Neural cell (in vitro differentiated cells): Measurements from ENCODE around the gene LSMEM2. TPM values are rescaled to one million over a fixed set of nuclear protein-coding genes. Genes with fewer than 3 reads are reported as not detected.

Experiments used
- H2AFZ ChIP-seq: fragments of 200-600, 300-800 bp; sonication (generic), shearing (Covaris generic); 2 replicates; pipeline ENCODE4 v1.6.0; 2014; ENCODE audit warnings: low read depth, mild to moderate bottlenecking, antibody characterized with exemption, low read length, moderate library complexity
- H3F3A ChIP-seq: fragments of 200-600 bp; shearing (Covaris generic); 2 replicates; pipeline ENCODE4 v1.6.1; 2016; ENCODE audit warnings: mild to moderate bottlenecking, moderate library complexity, mixed read lengths, antibody characterized with exemption, low read length; ENCODE audit not compliant: insufficient read depth, poor library complexity, severe bottlenecking
- H3K27ac ChIP-seq: fragments of 200-600, 300-800 bp; sonication (generic), shearing (Covaris generic); 2 replicates; pipeline ENCODE4 v1.5.1; 2014; ENCODE audit warnings: mild to moderate bottlenecking, low read length, moderate library complexity
- H3K27me3 ChIP-seq: fragments of 300-800, 200-600 bp; sonication (generic), shearing (Covaris generic); 2 replicates; pipeline ENCODE4 v1.6.0; 2014; ENCODE audit warnings: mild to moderate bottlenecking, low read depth, low read length, moderate library complexity; ENCODE audit not compliant: insufficient read depth
- H3K36me3 ChIP-seq: fragments of 300-800, 200-600 bp; sonication (generic), shearing (Covaris generic); 2 replicates; pipeline ENCODE4 v1.5.1; 2014; ENCODE audit warnings: mild to moderate bottlenecking, antibody characterized with exemption, low read length, moderate library complexity; ENCODE audit not compliant: insufficient read depth
- H3K4me2 ChIP-seq: fragments of 300-800, 200-600 bp; sonication (generic), shearing (Covaris generic); 2 replicates; pipeline ENCODE4 v1.6.0; 2014; ENCODE audit warnings: mild to moderate bottlenecking, low read length
- H3K4me3 ChIP-seq: fragments of 300-800, 200-600 bp; sonication (generic), shearing (Covaris generic); 2 replicates; pipeline ENCODE4 v1.5.1; 2014; ENCODE audit warnings: mild to moderate bottlenecking, low read length, moderate library complexity
- H3K79me2 ChIP-seq: fragments of 200-600 bp; shearing (Covaris generic); replicated peaks from 2 replicates; pipeline ENCODE4 v1.6.0; 2014; ENCODE audit warnings: mild to moderate bottlenecking, low read length, moderate library complexity; ENCODE audit not compliant: insufficient read depth
- H3K9ac ChIP-seq: fragments of 300-800, 200-600 bp; sonication (generic), shearing (Covaris generic); 2 replicates; pipeline ENCODE4 v1.6.1; 2016; ENCODE audit warnings: mild to moderate bottlenecking, low read length, mixed read lengths
- H3K9me2 ChIP-seq: fragments of 200-600 bp; shearing (Covaris generic); 2 replicates; pipeline ENCODE4 v1.6.1; 2016; ENCODE audit warnings: mild to moderate bottlenecking, low read length, mixed read lengths; ENCODE audit not compliant: insufficient read depth
- H3K9me3 ChIP-seq: fragments of 200-600, 300-800 bp; sonication (generic), shearing (Covaris generic); 2 replicates; pipeline ENCODE4 v1.6.1; 2016; ENCODE audit warnings: mild to moderate bottlenecking, mixed run types, low read length, moderate library complexity, mixed read lengths
- H4K20me1 ChIP-seq: fragments of 200-600 bp; shearing (Covaris generic); 2 replicates; pipeline ENCODE4 v1.6.1; 2016; ENCODE audit warnings: mild to moderate bottlenecking, mixed run types; ENCODE audit not compliant: insufficient read depth
- CTCF ChIP-seq: fragments of 450-650 bp; IDR thresholded peaks from 2 replicates; pipeline ENCODE4 v1.5.1; 2014; ENCODE audit warnings: antibody characterized with exemption, mild to moderate bottlenecking, moderate library complexity; ENCODE audit not compliant: poor library complexity, severe bottlenecking
- EP300 ChIP-seq: fragments of 450-650 bp; conservative IDR thresholded peaks from 2 replicates; pipeline ENCODE4 v1.6.1; 2014; ENCODE audit warnings: antibody characterized with exemption, mild to moderate bottlenecking, moderate library complexity; ENCODE audit not compliant: poor library complexity, severe bottlenecking
- EZH2 ChIP-seq: fragments of 200-600, 300-800 bp; shearing (Covaris generic), sonication (generic); IDR thresholded peaks from 2 replicates; pipeline ENCODE4 v1.6.1; 2014; ENCODE audit warnings: antibody characterized with exemption, low read length, borderline replicate concordance, mild to moderate bottlenecking; ENCODE audit not compliant: insufficient read depth, poor library complexity, severe bottlenecking
- MXI1 ChIP-seq: fragments of 450-650 bp; conservative IDR thresholded peaks from 2 replicates; pipeline ENCODE4 v1.6.1; 2014; ENCODE audit warnings: antibody characterized with exemption, mild to moderate bottlenecking; ENCODE audit not compliant: poor library complexity, severe bottlenecking
- POLR2AphosphoS5 ChIP-seq: IDR thresholded peaks from 2 replicates; pipeline ENCODE4 v1.6.1; 2012
- RAD21 ChIP-seq: fragments of 450-650 bp; conservative IDR thresholded peaks from 2 replicates; pipeline ENCODE4 v1.6.1; 2014; ENCODE audit warnings: antibody characterized with exemption, mild to moderate bottlenecking, moderate library complexity
- SMC3 ChIP-seq: fragments of 450-650 bp; conservative IDR thresholded peaks from 2 replicates; pipeline ENCODE4 v1.6.1; 2014; ENCODE audit warnings: antibody characterized with exemption, mild to moderate bottlenecking, moderate library complexity; ENCODE audit not compliant: poor library complexity
- TAF1 ChIP-seq: IDR thresholded peaks from 2 replicates; pipeline ENCODE4 v1.6.1; 2012; ENCODE audit warnings: low read depth
- polyA plus RNA-seq: library from polyadenylated mRNA; depleted of rRNA; stranded (reverse); fragments of >200 nt; gene quantifications from 2 replicates; pipeline ENCODE4 v1.2.3, GENCODE V29; 2014
- TF ChIP-seq, protein P1 (sequence below): IDR thresholded peaks from 2 replicates; pipeline ENCODE4 v1.6.1; 2012; ENCODE audit warnings: borderline replicate concordance

LSMEM2 gene
- polyA plus RNA-seq, 1 donor from 2014 or later: not detected

- Histone ChIP-seq H2AFZ (no peak overlapping the region), H3K9me2 (no peaks in the 10 kb centered on the region), H3F3A (no peaks in the 10 kb centered on the region), H3K9me3 (no peaks in the 10 kb centered on the region), H3K4me2 (peak overlapping the region; percentile 74), H3K36me3 (no peaks in the 10 kb centered on the region), H4K20me1 (no peaks in the 10 kb centered on the region), H3K4me3 (peak overlapping the region; percentile 58), H3K27ac (peak overlapping the region; percentile 89), H3K27me3 (no peaks in the 10 kb centered on the region), H3K9ac (peak overlapping the region; percentile 66), H3K79me2 (peaks cover 22% of the 10 kb centered on the region)
- no peak for TF ChIP-seq TAF1
- TF ChIP-seq, protein P1, sequence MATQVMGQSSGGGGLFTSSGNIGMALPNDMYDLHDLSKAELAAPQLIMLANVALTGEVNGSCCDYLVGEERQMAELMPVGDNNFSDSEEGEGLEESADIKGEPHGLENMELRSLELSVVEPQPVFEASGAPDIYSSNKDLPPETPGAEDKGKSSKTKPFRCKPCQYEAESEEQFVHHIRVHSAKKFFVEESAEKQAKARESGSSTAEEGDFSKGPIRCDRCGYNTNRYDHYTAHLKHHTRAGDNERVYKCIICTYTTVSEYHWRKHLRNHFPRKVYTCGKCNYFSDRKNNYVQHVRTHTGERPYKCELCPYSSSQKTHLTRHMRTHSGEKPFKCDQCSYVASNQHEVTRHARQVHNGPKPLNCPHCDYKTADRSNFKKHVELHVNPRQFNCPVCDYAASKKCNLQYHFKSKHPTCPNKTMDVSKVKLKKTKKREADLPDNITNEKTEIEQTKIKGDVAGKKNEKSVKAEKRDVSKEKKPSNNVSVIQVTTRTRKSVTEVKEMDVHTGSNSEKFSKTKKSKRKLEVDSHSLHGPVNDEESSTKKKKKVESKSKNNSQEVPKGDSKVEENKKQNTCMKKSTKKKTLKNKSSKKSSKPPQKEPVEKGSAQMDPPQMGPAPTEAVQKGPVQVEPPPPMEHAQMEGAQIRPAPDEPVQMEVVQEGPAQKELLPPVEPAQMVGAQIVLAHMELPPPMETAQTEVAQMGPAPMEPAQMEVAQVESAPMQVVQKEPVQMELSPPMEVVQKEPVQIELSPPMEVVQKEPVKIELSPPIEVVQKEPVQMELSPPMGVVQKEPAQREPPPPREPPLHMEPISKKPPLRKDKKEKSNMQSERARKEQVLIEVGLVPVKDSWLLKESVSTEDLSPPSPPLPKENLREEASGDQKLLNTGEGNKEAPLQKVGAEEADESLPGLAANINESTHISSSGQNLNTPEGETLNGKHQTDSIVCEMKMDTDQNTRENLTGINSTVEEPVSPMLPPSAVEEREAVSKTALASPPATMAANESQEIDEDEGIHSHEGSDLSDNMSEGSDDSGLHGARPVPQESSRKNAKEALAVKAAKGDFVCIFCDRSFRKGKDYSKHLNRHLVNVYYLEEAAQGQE: peak; percentile 67
- peak; percentile 54 for TF ChIP-seq POLR2AphosphoS5
- TF ChIP-seq EP300: peak; percentile 84
- no peak for TF ChIP-seq EZH2
- TF ChIP-seq CTCF: peak; percentile 23
- TF ChIP-seq MXI1: peak; percentile 69
- TF ChIP-seq SMC3: no peak
- TF ChIP-seq RAD21: peak; percentile 33
Observed at GRCh38 chr3:50233176-50233575, 45.7 kb upstream of the LSMEM2 start.

- Histone ChIP-seq H3K79me2 (peaks cover 49% of the 10 kb centered on the region), H3K36me3 (no peaks in the 10 kb centered on the region), H3K4me3 (peak within 1 kb of the TSS; percentile 87), H2AFZ (no peak within 1 kb of the TSS), H3F3A (no peaks in the 10 kb centered on the region), H4K20me1 (no peaks in the 10 kb centered on the region), H3K27ac (peak within 1 kb of the TSS; percentile 69), H3K9ac (peak within 1 kb of the TSS; percentile 78), H3K4me2 (peak within 1 kb of the TSS; percentile 100), H3K27me3 (no peaks in the 10 kb centered on the region), H3K9me3 (no peaks in the 10 kb centered on the region), H3K9me2 (no peaks in the 10 kb centered on the region)
- TF ChIP-seq TAF1: peak; percentile 95
- TF ChIP-seq POLR2AphosphoS5: peak; percentile 94
- TF ChIP-seq EP300: peak; percentile 48
- peak; percentile 26 for TF ChIP-seq CTCF
- peak; percentile 38 for TF ChIP-seq RAD21
- TF ChIP-seq SMC3: peak; percentile 51
- TF ChIP-seq MXI1: peak; percentile 62
- no peak for TF ChIP-seq EZH2
- TF ChIP-seq, protein P1: peak; percentile 84
Observed at GRCh38 chr3:50235716-50236483, 43.0 kb upstream of the LSMEM2 start, which contains the start of gene GNAI2. TSS of gene GNAI2 (plus strand) at chr3:50236204. CDS start at chr3:50236336, 132 bp downstream.
